CD4-positive, alpha-beta T cell treated with Interleukin-1 beta for 1 hour (primary cell): ENCODE data around the gene PLCZ1.
"Not testable (repeated sequence)": the region's sequence is repeated elsewhere in the genome, so short reads cannot be mapped to it uniquely, and the experiment has no call there.

Experiments used
- DNase-seq, 2 donors: peaks; one replicate each; pipeline ENCODE4 v3.0.0-alpha.2; 2020 to 2022

PLCZ1 gene, protein sequence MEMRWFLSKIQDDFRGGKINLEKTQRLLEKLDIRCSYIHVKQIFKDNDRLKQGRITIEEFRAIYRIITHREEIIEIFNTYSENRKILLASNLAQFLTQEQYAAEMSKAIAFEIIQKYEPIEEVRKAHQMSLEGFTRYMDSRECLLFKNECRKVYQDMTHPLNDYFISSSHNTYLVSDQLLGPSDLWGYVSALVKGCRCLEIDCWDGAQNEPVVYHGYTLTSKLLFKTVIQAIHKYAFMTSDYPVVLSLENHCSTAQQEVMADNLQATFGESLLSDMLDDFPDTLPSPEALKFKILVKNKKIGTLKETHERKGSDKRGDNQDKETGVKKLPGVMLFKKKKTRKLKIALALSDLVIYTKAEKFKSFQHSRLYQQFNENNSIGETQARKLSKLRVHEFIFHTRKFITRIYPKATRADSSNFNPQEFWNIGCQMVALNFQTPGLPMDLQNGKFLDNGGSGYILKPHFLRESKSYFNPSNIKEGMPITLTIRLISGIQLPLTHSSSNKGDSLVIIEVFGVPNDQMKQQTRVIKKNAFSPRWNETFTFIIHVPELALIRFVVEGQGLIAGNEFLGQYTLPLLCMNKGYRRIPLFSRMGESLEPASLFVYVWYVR

DNA sequence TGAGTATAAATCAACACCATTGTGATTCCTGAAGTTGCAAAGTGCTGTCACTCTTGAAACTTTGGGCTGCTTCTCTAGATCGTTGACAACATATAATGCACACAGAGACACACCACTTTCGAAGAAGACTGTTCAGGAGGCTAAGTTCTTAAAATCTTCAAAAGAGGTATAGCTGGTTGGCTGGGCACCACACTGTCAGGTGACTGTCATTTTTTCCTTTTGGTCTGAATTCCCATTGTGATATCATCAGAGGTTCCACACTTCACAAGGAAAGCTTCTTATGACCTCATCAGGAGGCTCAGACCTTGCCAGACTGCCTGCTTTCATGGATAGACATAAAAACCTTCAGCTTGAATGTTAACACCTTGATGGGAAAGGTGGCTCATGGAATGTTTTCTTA lies at the start of gene PLCZ1, which contains the start of gene CAPZA3:
Gene PLCZ1, minus strand, starts transcription at position 194 of the 400 bp plus-strand sequence. CDS start 641 bp downstream, outside the sequence.
Gene CAPZA3, plus strand, starts transcription at position 301 of the 400 bp plus-strand sequence. CDS start 150 bp downstream, outside the sequence.
- DNase-seq: no peak

DNA sequence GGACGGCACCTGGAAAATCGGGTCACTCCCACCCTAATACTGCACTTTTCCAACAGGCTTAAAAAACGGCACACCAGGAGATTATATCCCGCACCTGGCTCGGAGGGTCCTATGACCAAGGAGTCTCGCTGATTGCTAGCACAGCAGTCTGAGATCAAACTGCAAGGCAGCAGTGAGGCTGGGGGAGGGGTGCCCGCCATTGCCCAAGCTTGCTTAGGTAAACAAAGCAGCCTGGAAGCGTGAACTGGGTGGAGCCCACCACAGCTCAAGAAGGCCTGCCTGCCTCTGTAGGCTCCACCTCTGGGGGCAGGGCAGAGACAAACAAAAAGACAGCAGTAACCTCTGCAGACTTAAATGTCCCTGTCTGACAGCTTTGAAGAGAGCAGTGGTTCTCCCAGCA lies 47.7 kb upstream of the PLCZ1 start:
- DNase-seq: not testable (repeated sequence)

DNA sequence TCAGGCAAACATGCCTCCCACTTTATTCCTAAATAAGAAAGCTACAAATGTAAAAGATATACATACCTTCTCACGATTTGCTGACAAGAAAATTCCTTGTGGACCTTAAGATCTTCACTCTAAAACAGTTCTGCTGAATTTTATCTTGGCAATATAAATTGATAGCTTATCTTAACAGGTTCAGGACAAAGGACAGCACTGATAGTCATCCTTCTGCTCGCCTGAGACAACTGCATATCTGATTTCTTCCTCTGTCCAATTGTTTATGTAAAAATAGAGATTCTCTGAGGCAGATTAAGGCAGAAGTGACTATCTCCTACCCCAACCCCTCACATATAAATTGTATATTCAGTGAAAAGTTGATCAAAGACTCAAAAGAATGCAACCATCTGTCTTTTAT lies 45.0 kb upstream of the PLCZ1 start:
- DNase-seq: no peak

DNA sequence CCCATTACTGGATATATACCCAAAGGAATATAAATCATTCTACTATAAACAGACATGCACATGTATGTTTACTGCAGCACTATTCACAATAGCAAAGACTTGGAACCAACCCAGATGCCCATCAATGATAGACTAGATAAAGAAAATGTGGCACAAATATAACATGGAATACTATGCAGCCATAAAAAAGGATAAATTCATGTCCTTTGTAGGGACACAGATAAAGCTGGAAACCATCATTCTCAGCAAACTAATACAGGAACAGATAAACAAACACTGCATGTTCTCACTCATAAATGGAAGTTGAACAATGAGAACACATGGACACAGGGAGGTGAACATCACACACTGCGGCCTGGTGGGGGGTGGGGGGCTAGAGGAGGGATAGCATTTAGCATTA lies 28.7 kb upstream of the PLCZ1 start:
- DNase-seq: not testable (repeated sequence)

DNA sequence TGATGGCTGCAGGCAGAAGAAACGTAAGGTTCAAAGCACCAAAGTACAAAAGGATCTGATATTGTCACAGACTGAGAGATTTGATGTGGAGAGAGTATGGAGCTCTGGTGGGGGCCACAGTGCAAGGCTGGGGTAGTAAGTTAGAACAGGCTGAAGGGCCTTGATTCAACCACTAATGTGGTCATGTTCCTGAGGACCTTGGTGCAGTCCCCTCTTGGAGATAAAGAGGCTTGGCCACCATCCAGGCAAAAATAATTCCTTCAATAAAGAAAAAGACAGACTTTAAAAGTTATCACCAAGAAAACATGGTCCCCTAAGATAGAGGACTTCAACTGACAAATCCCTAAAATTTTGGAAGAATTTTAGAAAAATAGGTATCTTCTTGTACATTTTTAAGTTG lies 17.5 kb upstream of the PLCZ1 start:
- DNase-seq: no peak

DNA sequence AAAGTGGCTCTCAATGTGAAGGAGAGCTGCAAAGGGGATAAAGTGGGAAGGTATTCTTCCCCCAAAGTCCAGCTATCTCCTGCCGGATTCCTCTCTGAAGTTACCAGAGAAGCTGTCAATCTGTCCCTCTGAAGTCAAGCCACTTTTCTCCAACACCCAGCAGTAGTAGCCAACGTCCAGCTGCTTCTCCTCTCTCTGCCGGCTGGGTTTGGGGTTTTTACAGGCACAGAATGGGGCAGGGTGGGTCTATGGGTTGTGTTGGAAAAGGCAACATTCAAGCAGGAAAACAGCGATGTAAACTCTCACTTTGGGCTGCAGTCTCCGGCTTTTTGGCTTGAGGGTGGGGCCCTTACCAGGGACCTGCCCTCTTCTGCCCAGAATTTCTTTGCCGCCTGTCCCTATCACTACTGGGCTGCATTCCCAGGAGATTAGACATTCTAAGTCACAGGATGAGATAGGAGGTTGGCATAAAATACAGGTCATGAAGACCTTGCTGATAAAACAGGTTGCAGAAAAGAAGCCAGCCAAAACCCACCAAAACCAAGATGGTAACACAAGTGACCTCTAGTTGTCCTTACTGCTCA lies 16.4 kb upstream of the PLCZ1 start:
- DNase-seq: no peak

DNA sequence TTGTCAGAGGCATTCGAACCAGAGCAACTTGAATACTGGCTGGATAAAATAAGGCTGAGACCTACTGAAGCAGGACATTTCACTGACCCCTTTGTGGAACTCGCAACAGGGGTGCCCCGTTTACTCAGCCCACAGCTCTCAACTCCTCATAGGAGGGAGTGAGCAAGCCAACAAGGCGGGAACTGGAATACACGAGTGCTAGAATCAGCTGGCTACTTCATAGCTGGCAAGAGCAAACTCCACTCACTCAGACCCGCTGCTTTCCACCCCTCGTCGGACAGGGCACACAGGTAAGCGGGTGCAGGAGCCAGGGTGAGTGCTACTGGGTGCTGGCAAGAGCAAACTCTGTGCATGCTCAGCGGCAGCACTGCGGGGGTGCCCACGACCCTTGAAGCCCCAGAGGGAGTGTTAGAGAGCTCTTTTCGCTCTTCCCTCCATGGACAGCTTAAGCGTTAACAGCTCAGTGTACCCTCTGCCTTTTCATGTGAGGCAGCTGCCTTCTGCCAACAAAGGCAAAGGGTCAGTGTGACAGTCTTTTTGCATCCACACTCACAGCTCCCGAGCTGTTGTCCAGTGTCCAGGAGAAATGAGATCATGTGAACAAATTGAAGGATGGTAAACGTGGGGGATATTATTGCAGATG lies 15.8 kb upstream of the PLCZ1 start:
- DNase-seq: no peak

DNA sequence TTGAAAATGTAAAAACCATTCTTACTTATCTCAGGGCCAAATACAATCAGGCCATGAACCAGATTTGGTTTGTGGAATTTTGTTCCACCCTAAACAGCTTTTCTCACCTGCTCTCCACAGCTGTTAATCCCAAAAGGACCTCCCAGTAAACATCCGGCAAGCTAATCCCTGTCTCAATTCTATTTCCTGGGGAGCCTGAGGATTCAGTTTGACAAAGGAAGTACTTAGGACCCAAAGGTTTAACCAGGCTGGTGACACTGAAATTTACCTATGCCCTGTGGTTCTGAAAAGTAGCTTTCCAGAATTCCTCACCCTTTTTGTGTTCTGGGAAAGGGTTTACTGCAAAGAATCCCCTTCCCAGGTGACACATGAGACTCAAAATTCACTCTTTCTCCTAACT lies 15.1 kb upstream of the PLCZ1 start:
- DNase-seq: no peak

DNA sequence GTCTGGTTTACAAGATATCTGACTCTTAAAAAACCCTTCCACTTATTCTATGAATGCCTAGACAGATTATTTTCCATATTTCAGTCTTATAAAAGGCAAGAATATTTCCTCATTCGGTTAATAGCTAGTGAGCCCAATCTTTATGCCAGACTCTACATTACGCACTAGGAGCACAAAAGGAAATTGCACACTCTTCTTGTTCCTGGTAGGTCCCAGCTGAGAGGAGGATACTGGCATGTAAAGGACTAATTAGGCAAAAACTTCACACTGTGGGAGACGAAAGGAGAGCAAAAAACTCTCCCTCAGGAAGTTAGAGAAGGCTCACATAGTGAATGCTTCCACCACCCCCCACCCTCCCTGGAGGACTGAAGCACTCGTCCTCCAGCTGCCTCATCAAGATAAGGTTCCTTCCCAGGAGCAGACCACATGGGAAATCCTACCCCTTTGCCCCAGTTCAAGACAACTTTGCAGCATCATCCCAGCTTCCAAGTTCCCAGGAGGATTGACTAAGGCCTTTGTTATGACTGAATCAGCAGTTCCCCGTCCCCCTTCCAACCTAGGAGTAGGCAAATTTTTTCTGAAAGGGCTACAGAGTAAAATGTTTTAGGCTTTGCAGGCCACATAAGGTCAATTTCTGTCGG lies 14.6 kb upstream of the PLCZ1 start:
- DNase-seq: no peak

DNA sequence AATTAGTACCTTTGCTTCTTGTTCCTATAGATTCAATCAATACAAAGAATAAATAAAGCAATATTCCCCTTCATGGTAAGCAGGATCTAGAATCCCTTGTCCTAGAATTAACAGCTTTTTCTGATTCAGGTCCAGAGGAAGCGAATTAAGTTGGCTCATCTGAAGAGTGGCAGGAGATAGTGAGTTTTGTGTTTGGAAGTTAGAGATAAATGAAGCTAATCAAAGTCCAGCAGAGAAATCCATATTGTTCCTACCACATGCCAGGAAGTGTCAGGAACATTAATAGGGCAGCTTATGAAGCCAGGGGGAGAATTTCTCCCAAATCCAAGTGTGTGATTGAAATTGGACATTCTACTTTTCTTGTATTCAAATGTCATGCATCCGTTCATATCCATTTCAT lies 14.1 kb upstream of the PLCZ1 start:
- no peak for DNase-seq

DNA sequence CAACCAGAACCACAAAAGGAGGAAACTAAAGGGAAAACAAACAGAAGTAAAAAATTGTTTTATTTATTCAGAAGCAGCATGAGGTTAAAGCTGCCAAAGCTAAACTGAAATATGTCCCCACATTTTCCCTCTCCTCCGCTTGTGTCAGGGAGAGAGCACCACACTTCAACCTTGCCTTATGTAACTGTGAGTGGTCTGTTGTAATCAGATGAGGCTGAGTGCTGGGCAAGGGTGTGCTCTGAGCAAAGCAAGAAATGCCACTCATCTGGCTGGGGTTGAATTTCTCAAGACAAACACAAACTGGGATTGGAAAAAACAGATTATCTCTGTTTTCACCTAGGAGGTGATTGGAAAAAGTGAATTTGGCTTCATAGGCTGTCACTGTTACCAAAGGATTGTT lies 12.3 kb upstream of the PLCZ1 start:
- DNase-seq: no peak

DNA sequence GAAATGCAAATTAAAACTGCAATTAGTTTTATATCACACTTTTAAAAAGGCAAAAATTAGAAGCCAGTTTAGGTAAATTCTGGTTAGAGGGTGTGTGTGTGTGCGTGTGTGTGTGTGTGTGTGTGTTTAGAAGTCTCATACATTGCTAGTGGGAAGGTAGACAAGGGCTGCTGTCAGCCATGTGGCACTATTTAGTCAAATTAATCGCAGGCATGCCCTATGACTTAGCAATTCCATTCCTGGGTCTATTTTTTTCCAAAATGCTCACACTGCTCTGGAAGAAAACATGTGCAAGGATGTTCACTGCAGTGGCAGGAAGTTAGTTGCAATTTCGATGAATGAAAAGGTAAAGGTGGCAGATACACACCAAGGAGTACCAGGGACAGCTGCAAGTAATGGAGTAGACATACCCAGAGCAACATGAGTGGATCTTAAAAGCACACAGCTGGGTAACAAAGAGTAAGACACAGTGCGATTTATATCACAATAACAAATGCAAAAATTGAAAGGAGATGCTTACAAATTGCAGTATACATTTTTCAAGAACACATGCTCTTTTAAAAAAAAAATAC lies 11.7 kb upstream of the PLCZ1 start:
- DNase-seq: no peak

DNA sequence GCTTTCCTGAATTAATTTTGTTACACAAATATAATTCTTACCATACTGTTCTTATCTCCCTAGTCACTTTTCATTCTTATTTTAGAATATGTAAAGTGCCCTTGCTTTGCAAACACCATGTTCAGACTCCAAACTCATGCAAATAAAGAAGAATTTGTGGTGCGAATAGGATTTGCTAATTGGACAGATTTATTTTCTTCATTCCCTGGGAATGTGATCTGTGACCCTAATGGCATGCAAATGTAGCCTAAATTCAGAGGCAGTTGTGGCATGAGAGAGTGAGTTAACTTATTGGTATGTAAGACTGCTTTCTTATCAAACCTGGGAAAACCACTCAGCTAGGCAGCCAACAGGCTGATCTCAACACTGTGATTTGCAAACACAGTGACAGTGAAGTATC lies 10.1 kb upstream of the PLCZ1 start:
- no peak for DNase-seq

DNA sequence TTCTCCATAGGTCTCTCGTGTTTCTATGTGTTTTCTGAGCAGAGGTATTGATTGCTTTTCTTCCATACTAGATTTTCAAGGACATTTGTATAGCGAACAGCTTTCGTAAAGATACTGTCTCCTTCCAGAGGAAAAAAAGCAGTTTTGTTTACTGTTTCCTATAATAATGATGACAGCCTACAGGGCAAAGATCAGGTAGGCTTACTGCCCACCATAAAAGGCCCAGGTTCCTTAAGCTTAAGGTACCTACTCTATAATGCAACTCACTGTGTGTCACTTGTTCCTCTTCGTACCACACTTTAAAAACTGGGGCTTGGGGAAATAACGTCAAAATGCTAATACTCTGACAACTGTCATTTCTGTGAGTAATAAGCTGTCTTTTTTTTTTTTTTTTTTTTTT lies 6.7 kb downstream of the PLCZ1 start:
- DNase-seq: no peak

DNA sequence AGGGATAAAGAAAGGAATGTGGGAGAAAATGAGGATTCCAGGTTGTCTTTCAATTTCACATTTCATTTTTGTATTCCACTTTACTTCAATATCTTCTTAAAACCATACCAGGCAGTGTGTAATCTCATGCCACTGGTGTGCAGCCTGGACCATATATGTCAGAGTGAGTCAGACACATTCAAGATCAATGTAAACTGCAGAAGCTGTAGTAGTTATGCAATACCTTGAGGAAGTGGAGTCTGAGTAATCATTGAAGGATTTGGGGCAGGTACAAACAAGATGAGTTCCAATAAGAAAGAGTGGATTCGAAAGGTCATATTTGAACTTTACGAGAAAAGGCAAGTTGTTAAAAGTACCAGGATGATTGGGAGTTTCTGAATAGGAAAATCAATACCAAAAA lies 14.1 kb downstream of the PLCZ1 start:
- no peak for DNase-seq

DNA sequence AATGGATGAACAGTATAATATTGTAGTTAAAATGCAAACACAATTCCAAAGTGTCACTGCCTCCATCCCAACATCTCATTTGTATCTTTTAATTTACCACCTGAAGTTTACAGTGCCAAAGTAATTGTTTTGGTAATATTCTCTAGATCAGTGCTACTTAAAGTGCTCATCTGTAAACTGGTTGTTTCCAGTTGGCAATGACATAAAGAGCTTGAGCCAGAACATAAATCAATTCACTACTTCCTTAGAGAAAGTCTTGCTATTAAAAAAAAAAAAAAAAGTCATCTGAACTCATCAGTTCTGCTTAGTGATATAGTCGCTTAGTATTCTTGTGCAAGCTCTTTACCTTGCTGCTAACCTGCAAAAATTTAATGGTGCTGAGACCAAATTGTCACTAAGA lies 16.4 kb downstream of the PLCZ1 start:
- DNase-seq: no peak

DNA sequence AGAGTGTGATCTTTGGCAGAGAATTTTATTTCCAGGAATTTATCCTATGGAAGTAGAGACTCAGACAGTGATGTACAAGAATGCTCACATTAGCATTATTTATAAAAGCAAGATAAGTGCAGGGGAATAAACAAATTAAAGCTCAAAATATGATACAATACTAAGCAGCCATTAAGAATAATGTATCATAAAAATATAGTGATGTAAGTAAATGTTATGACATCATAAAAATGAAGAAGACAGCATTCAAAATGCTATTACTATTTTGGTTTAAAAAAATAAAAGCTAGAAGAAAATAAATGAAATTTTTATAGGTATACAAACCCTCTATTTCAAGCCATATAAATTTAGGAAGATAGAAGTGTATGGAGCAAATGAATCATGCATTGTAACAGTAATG lies 17.1 kb downstream of the PLCZ1 start:
- no peak for DNase-seq

DNA sequence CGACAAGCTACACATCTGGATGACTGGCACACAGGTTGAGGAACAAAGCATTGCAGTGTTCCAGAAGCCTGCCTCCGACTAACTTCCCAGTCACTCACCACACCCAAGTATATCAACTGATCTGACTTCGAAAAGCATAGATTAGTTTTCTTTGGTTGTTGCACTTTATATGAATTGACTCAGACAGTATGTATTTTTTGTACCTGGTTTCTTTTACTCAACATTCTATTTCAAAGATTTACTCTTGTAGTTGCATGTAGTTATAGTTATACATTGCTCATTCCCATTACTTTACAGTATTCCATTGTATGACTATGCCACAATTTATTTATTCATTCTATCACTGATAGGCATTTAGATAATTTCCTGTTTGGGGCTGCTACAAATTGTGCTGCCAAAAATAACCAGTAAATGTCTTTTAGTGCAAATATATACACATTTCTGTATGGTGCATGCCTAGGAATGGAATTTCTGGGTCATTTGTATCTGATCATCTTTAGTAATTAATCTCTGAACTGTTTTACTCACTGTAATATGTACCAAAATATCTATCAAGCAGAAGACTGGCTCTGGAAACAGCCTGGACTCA lies 17.8 kb downstream of the PLCZ1 start:
- no peak for DNase-seq

DNA sequence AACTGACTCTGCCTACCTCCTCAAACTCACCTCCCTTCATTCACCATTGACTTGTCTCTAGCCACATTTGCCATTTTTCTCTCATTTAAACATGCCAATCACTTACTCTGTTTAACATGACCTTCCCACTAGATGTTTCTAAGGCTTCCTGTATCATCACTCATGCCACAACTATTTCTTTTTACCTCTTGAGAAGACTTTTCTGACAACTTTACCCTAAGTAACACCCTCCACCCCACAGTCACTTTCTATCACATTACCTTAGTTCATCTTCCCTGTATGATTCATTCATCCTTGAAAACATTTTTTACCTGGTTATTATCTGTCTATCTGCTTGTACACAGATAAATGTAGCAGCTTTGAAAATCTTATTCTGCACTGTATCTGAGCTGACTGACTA lies 19.4 kb downstream of the PLCZ1 start:
- DNase-seq: no peak

DNA sequence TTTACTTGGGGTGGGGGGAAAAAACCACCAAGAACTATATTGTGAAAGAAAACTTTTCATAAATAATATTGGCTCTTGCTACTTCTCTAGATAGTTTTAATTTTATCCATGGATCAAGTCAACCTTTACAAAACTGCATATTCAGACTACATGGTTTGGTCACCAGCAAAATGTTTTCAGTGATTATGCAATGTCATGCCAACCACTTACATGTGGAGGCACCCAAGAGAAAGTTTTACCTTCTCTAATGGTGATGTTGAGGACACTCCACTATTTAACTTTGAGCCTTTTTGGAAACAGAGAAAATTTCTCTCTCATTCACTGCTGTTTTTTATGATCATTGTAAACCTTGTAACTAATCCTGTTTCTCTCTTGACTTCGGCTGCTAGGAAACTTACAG lies 21.6 kb downstream of the PLCZ1 start:
- no peak for DNase-seq

DNA sequence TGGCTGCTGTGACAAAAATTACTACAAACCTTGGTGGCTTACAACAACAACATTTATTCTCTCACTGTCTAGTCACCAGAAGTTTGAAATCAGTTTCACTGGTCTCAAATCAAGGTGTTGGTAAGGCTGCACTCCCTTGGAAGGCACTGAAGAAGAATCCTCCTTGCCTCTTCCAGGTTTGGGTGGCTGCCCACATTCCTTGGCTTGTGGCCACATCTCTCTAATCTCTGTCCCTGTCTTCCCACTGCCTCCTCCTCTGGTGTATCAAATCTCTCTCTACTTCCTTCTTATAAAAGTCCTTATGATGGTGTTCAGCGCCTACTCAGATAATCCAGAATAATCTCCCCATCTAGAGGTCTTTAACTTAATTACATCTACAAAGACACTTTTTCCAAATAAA lies 31.0 kb downstream of the PLCZ1 start:
- DNase-seq: no peak

DNA sequence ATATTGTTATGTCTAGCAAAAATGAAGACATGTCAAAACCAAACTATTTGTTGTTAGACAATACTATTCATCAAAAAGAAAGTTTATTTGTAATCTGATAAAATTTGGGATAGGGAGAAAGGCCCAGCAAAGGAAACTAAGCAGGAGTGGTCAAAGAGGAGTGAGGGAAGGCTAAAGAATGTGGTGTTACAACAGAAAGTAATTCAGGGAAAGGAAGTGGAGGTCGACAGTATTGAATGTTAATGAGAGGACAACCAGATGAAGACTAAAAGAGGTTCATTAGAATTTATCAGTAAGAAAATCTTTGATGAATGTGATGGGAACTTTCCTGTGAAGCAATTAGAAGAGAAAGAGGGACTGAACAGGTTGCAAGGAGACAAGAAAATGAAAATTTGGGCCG lies 33.9 kb downstream of the PLCZ1 start:
- no peak for DNase-seq
